Cortex of kidney (tissue), 1 donor: ENCODE data around the gene ARHGAP42.

Experiments used
- DNase-seq: peaks from one replicate; lab custom pipeline; 2025; lab: John Stamatoyannopoulos, UW

Gene ARHGAP42

DNA sequence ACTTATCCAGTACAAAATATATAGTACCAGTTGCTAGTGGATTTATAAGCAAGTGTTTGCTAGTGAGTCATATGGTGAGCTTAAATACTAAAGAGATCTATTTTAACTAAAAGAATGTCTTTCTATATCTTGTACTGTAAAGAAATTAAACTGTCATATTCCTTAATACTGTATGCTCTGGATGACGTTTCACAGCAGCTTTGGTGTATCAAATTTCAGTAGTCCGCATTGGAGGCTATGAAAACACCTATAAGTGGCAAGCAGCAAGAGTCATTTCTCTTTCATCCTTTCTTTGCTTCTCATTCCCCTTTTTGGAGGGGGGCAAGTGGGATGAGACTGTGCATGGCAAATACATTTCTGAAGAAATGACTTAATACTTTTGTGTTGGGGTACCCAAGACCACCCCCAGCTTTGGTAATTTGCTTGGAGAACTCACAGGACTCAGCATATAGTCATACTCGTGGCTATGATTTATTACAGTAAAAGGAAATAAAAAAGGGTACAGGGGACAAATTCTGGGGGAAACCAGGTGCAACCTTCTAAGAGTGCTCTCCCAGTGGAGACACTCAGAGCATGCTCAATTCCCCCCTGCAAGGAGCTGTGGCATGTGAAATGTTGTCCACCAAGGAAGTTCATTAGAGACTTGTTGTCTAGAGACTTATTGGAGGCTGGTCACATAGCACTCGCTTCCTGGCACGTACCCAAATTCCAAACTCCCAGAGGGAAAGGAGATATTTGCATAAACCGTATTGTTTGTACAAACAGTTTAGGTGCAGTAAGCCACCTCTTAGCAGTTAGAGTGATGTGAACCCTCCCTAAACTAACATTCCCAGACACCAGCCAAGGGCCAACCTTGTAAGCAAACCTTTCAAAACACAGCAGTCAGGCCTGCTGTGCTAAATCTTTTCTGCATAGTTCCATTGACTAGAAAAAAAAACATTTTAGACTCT is 231.7 kb downstream of the ARHGAP42 start:
- DNase-seq = no peak

DNA sequence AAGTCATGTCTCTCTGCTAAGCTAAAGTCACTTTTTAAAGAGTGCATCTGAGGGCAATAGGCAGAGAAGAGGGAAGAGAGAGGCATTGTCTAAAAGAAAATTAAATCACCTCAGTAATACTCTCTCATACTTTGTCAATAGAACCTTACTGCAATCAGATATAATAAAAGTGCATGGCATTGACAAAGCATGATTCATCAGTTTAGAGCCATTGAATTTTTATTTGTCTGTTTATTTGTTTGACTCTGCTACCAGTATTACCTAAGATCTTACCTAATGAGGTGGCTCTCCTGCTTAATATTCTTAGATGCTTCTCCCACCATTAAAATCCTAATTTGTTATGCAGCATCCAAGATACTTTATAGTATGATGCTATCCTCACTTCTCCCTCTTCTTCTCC is 233.5 kb downstream of the ARHGAP42 start:
- DNase-seq = no peak

DNA sequence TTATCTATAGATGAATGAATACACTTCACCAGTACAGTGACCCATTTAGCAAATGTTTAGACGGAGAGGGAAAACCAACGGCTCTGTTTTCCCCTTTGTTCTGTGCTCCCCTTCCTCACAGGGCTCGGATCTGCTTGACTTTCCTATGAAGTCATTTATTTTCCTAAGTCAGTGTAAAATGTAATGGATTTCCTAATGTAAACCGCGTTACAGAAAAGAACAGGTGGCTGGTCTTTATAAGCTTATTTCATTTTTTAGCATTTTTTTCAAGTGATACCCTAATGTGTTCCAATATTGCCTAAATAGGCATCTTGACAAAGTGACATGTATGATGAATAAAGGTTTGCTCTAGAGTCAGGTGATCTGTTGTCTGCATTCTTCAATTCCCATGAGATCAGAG is 235.0 kb downstream of the ARHGAP42 start:
- no peak for DNase-seq

DNA sequence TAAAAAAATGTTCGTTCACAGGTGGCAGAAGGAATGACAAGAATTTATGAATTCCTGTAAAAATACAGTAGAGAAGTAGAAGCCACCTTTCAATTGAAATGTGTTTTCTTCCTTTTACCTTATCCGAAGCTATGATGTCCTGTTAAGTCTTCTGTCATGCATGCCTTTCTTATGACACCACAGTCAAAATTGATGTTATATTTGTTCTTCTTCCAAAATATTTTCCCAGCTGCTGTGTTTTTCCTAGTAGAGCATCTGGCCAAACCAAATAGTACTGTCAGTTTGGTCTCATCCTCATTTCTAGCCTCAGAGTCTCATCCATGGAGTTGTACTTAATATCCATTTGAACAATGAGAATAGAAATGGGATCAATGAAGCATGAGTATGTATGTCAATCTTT is 236.5 kb downstream of the ARHGAP42 start:
- DNase-seq = no peak

DNA sequence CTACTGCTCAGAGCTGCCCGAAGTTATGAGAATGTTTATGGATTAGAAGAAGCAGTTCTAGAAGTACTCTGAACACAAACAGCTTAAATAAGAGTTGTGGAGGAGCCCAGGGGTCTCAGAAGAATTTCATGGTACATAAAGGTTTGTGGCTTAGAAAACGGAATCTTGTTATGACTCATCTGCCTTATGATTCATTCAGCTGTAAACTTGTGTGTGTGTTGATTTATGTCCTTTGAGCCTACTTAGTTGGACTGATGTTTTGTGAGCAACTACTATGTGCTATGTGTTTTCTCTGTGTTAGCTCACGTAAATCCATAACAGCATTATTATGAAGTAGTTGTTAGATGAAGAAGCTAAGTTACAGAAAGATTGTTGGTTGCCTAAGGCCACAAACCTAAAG is 238.8 kb downstream of the ARHGAP42 start:
- no peak for DNase-seq

DNA sequence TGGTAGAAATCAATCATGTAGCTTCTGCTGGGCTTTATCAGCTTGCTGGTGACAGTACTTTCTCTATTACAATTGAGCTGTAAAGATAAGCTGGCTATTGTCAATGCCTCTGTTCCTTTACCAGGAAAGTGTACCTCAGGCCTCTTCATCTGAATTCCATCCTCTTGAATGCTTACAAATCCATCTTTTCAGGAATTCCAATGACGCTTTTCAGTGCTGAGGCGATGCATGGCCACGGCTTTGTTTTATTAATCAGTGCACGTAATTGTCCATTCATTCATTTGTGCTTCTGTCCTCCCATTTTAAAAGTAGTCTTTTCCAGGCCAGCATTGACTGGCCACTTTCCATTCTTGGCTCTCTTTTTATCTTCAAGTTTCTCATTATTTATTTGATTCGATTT is 240.5 kb downstream of the ARHGAP42 start:
- DNase-seq = no peak

DNA sequence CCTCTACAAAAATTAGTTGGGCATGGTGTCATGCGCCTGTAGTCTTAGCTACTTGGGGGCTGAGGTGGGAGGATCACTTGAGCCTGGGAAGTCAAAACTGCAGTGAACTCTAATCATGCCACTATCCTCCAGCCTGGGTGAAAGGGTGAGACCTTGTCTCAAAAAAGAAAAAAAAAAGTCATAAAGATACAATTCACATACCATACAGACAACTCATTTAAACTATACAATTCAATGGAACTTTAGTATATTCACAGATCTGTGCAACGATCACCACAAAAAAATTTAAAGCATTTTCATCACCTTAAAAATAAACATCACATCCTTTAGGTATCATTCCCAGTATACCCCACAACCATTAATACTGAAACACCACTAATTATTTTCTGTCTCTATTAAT is 241.3 kb downstream of the ARHGAP42 start:
- no peak for DNase-seq

DNA sequence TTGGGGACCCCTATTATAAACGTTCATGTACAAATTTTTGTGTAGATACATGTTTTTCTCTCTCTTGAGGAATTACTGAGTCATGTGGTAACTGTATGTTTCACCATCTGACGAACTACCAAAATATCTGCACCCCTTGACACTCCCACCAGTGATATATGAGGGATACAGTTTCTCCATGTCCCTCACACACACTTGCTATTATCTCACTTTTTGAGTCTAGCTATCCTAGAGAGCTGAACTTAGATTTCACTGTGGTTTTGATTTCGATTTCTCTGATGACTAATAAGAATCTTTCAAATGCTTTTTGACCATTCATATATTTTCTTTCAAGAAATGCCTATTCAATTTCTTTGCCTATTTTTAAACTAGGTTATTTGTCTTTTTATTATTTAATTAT is 242.3 kb downstream of the ARHGAP42 start:
- DNase-seq = no peak

DNA sequence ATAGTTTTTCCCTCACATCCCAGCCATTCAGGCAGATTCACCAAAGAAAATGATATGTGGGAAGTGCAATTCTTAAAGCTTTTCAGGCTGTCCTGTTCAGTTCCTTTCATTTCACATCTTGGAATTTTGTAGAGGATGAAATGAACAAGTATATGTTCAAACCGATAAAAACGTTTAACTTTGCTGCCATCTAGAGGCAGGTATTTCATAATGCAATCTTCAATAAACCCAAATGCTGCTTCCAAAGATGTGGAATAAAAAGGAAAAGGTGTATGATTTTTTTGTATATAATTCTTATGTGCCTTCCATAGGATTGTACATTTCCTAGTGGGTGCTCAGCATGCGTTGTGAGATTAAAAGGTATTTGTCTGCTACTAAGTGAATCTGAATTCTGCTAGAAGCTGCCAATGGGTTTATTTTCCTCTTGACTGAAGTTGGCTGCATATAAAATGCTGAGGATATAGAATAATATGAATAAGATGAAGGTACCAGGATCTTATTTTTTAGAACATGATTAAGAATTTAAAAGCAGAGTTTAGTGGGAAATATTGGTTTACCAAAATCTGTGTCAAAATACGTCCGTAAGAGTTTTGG is 243.2 kb downstream of the ARHGAP42 start:
- DNase-seq = no peak

DNA sequence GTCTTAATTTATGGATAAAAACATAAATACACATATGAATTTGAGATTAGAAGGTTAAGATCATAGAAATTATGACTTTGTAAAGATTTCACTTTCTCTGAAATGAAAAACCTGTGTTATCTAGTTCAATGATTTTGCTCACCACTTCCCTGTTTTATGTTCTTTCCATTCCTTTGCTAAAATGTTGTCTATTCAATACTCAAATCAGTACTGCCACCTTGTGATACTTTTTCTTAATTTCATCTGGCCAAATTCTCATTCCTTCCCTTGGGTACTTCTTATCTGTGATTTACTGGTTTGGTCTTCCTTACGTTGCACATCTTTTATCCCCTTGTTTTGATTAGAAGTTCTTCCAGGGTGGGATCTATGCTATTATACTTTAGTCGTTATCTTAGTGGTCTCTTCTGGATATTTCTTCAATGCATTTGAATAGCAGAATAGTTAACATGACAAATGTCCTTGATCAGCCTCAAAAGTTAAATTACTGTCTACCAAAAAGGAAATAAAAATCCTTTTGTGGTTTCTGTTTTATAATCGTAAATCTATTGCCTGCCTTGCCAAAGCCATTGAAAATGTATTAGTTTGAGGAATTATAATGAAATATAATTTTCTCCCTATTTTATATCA is 245.5 kb downstream of the ARHGAP42 start:
- no peak for DNase-seq

DNA sequence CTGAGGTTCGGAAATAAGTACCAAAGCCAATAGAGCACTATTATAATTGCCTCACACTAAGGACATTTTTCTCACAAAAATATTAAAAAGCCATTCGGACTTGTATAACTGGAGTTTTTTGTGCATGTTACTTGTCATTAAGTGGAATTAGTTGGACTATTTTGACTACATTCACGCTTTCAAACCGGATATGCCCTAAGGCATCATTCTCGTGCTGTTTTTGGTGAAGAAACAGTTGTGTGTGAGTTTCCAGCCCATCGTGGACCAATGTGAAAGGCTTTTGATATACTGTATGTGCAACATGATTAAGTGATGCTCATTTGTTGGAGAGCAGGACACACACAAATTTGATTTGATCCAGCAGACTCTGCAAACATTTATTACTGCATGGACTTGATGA is 249.7 kb downstream of the ARHGAP42 start:
- DNase-seq = no peak

DNA sequence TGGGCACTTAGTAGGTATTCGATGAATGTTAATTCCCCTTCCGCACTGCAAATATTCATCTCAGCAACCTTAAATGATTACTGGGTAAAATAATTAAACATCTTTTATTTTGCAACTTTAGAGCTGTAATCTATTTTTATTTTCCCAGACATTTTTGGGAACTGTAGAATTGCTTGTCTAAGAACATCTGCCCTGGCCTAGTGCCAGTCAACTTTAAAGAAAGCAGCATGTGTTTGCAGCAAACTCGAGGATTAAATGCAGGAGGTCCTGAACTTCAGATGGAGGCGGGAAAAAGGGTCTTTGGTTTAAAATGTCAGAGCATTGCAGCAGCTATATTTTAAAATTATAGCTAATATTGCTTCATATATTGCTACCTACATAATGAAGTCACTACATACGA is 252.5 kb downstream of the ARHGAP42 start:
- no peak for DNase-seq

DNA sequence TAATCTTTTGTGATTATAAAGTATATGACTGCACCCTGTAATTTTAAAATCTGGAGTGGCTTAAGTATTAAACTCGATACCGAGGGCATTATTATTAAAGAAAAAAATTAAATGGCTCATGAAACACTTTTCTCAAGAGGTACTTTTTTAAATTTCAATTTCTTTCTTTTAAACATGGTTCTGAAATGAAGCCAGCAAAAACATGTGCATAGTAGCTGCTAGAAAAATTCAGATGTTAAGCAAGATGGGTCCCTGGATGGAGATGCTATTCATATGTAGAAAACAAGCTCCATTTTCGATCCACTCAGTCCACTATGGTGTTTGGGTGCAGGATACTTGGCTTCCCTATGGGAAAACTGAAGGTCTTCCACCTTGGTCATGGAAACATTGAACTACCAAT is 253.0 kb downstream of the ARHGAP42 start:
- no peak for DNase-seq

DNA sequence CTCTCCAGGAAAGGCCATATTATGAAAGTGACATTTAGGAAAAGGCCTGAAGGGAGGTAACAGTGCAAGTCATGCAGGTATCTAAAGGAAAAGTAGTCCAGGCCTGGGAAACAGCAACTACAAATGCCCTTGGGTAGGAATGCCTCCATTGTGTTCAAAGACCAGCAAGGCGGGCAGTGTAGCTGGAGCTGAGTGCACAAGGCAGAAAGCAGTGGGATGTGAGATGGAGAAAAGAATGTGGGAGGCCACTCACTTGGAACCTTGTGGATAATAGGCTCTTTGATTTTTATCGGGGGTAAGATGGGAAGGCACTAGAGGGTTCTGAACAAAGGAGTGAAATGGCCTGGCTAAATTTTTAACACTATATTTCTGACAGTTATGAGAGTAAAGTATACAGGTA is 253.9 kb downstream of the ARHGAP42 start:
- DNase-seq = no peak

DNA sequence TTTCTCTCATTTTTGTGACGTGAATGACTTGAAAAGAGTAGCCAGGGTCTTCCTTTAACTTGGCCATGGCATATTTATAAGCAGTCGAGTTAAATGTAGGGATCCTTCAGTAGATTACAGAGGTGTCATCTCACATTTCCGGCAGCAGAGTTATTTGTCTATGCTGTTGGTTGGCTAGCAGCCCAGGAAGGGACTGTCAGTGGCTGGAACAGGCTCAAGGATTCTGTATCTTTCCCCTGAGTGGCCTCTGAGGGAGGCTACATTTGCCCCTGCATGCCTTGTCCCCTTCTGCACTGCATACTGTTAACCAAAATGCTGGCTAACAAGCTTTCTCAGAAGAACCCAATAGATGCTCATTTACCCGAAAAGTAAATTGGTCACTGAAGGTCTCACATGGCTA is 254.9 kb downstream of the ARHGAP42 start:
- no peak for DNase-seq

DNA sequence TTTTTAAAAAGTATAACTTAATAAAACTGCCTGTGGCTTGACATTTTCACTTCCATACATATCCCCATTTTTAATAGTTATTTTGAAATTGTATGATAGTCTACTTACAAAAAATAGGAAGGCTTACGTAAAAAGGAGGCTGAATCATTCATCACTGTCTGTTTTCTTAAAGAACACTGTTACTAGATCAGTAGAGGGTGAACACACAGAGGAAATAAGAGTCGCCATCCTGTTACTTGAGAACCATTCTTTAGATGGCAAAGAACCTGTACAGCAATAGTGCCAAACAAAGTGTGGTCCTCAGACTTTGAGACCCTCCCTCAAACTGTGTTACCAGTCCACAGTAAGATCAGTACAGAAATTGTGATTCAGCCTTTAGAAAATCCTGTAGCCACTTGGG is 261.8 kb downstream of the ARHGAP42 start:
- DNase-seq = no peak

DNA sequence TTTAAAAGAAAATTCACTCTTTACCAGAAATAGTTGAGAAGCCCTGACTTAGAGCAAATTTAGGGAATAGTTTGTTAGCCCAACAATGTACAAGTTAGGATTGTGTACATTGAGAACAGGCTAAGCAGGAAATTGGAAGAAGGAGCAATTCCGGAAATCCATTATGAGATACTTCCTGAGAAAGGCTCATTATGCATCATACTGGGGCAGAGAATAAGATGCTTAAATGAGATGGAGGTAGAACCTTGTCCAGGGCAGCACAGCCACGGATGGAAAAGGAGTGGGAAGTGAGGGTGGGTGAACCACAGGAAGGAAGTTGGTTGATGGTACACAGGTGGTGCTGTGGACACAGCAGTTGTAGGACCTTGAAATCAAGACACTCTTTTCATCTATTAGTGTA is 262.4 kb downstream of the ARHGAP42 start:
- DNase-seq = no peak

DNA sequence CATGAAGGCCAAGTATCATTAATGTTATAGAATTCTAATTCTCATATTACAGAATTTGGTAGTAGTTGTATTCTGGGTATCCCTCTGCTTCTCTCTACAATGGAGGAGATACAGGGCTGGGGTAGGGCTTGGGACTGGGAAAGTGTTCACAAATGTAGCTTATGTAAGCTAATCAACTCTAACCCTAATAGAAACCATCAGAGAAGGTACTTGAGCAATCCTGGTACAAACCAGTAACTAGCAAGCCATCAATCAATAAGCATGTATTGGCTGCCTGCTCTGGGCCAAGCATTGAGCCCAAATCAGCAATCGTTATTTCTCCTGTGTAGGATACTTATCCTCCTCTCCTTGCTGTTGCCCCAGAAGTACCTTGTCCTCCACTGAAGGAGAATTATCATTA is 268.2 kb downstream of the ARHGAP42 start:
- DNase-seq = no peak

DNA sequence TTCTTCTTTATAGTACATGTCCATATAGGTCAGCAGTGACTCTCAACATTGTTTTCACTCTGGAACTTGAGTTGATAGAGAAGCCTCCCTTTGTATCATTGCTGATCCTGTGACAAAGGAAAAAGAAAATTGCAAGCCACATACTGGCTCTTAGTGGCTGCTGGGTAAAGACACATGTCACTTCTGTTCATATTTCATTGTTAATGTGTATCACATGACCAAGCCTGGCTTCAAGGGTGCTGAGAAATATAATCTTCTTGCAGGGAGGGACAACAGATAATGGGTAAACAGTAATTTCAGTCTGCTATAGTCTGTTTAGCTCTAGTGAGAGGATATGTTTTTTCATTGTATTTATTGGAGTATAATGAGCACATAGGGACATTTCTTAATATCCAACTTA is 269.3 kb downstream of the ARHGAP42 start:
- DNase-seq = no peak

DNA sequence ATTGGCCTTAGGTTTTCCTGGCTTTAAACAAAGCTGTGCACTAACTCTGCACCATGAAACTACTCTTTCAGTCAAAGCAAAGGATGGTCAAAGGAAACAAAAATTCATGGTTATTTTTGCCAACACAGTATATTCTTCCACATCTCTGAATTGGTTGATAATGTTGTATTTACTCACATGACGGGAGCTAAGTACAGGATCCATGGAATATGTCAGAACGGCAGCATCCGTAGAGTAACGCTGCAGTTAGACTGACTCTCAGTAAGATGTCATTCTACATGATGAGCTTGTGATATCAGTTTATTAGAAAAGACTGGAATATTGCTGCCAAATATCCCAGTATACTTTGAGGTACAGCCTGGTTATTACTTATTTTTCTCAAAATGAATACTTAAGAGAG is 270.4 kb downstream of the ARHGAP42 start:
- DNase-seq = no peak

DNA sequence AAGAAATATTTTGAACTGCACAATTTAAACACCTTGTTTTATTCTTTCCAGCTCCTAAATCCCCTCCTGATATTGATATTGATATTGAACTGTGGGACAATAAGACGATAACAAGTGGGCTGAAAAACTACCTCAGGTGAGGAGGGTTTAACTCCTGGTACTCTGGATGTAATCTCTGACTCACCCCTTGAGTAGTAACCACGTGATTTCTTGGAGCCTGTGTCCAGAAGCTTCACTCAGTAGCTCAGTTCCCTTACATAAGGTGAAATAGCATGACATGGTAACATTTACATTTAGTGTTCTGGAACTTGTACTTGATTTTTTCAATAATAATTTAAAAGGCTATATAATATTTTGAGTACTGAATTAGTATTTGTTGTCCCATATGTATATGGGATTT is 274.5 kb downstream of the ARHGAP42 start:
- DNase-seq = no peak

DNA sequence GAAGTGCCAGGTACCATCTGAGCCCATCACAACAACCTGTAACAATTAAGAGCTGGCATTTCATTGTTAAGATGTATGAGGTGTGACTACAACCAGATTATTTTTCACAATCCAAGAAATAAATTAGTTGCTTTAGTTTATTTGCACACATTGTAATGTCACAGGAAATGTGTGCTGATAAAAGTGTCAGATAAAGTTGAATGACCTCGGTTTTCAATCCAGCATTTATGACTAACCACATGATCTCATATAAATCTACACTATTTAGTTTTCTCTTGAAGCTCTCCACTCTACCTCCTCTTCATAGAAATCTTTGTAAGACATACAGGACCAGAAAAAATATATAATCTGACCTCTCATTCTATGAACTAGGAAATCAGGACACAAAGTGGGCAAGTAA is 276.3 kb downstream of the ARHGAP42 start:
- DNase-seq = no peak

DNA sequence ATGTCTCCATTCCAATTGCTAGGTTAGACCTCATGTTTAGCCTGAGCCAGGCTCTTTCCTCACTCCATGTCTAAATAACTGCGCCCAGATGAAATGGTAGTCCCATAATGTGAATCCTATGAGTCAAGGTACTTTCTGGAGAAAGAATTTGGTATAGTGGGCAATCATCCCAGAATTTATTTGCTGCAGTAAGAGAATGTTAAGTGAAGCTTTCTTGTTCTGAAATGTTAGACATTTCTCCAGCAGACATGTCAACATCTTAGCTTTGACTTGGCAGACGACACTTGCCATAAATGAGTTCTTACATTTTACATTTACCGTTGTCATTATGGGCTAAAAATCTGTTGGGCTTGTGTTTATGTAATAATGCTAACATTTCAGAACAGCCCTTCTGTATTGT is 277.3 kb downstream of the ARHGAP42 start:
- no peak for DNase-seq
